ENCODE measurements around the gene TNK1.

- TF ChIP-seq CTCF (IDR thresholded peaks at IDR 0.05) (no peak), POLR2A (IDR thresholded peaks at IDR 0.05) (no peak)
Observed at GRCh38 chr17:7336240-7337175, 44.4 kb upstream of the TNK1 start, which contains the start of gene ACAP1.

Measured in testis (tissue), 2 donors.